H7 (cell line): Measurements from ENCODE around the gene UNC5B. TPM values are rescaled to one million over a fixed set of nuclear protein-coding genes. Genes with fewer than 3 reads are reported as not detected.

ENCODE experiments used
- DNase-seq: peaks from one replicate; pipeline ENCODE4 v3.0.0; 2012
- H3K27me3 ChIP-seq: 2 replicates; pipeline ENCODE4 v1.6.0; 2011; ENCODE audit warnings: mild to moderate bottlenecking, low read length; ENCODE audit not compliant: control insufficient read depth, insufficient read depth
- H3K36me3 ChIP-seq: replicated peaks from 2 replicates; pipeline ENCODE4 v1.5.1; 2011; ENCODE audit warnings: low read length; ENCODE audit not compliant: control insufficient read depth, insufficient read depth
- H3K4me3 ChIP-seq: 2 replicates; pipeline ENCODE4 v1.5.1; 2011; ENCODE audit warnings: low read depth, mild to moderate bottlenecking, control low read depth, low read length, moderate library complexity; ENCODE audit not compliant: insufficient read depth
- total RNA-seq: library from RNA; depleted of rRNA; stranded (reverse); fragments of >200 nt; shearing (Covaris generic); gene quantifications from 2 replicates; pipeline ENCODE4 v1.2.3, GENCODE V29; 2014

Gene UNC5B
- total RNA-seq, 1 experiment from 2014 or later = 34.7 TPM

DNA sequence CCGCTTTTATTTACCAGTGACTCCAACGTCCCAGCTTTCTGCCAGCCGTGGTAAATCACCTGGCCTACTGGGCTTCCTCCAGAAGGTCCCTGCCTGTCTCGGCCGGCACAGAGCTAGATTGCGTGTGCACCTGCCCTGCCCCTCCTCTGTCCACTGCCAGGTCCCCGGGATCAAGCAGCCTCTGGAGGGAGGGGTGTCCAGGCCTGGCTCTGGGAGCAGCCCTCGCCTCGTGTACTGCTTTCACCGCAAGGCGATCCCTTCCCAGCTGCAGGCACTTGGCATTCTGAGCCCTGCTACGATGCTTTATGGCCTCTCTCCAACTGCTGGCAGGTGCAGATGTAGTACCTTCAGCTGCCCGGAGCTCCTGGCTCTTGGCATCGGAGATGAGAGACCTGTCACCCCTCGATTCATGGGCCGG is 114.1 kb downstream of the UNC5B start:
- Histone ChIP-seq H3K27me3 (no peaks in the 10 kb centered on the region), H3K4me3 (no peak overlapping the region), H3K36me3 (peaks cover 6% of the 10 kb centered on the region)
- no peak for DNase-seq

DNA sequence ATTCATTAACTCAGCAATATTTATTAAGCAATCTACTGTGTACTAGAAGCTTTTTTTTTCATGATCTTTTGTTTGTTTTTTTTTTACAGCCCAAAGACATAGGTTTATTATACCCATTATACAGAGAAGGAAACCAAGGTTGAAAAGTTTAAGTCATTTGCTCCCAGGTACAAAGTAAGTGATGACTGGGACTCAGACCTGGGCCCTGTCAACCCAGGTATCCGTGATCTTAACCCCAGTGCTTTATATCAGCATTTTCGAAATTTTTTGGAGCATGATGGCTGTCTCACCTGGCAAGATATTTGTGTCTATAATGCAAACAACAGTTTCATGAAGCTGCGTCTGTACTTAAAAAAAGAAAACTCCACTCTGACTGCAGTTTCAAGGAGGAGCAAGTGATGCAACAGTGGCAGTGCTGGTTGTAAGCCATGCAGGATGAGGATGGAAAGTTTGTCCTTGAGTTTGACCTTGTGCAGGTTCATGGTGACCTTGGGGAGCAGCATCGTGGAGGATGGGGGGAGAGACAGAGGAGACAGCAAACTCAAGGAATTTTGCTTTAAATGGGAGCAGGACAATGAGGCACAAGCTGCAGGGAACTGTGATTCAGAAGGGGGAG is 118.5 kb downstream of the UNC5B start:
- H3K27me3 ChIP-seq = no peaks in the 10 kb centered on the region
- H3K36me3 ChIP-seq = peaks cover 2% of the 10 kb centered on the region
- no peak for DNase-seq
- H3K4me3 ChIP-seq = no peak overlapping the region

DNA sequence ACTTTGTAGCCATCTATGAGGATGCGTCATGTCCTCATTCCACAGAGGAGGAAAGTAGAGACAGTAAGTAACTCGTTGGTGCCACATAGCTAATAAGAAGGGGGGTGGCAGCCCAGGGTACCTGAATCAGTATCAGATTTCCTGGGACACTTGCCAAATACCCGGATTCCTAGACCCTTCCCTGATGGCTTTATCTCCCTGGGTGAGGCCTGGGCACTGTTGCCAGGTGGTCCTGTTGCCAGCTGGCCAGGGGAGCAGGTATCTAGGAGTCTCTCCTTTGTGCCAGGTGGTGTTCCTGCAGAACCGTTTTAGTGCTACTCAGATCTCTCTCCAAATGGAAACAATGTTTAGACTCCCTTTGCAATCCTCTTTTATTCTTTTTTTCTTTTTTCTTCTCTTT is 119.4 kb downstream of the UNC5B start:
- Histone ChIP-seq H3K27me3 (no peaks in the 10 kb centered on the region), H3K4me3 (no peak overlapping the region), H3K36me3 (peaks cover 2% of the 10 kb centered on the region)
- no peak for DNase-seq

DNA sequence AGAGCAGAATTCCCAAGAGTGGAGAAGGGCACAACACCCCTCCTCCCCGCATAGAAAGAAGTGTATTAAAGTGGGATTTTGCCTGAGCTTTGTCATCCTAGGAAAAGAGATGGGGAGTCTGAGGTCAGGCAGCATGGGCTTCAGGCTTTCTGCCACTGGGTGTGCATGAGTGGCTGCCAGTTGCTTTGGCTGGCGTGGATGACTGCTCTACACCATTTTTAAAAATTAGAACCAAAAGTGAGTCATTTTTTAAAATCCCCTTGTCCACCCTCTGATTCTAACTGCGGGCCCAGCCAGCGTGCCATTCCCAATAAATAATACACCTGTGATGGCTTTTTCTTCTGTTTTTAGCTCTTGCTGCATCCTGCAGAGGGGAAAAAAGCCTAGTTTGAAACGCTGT is 120.1 kb downstream of the UNC5B start:
- no peak for DNase-seq
- Histone ChIP-seq H3K27me3 (no peaks in the 10 kb centered on the region), H3K36me3 (peaks cover 2% of the 10 kb centered on the region), H3K4me3 (no peak overlapping the region)

DNA sequence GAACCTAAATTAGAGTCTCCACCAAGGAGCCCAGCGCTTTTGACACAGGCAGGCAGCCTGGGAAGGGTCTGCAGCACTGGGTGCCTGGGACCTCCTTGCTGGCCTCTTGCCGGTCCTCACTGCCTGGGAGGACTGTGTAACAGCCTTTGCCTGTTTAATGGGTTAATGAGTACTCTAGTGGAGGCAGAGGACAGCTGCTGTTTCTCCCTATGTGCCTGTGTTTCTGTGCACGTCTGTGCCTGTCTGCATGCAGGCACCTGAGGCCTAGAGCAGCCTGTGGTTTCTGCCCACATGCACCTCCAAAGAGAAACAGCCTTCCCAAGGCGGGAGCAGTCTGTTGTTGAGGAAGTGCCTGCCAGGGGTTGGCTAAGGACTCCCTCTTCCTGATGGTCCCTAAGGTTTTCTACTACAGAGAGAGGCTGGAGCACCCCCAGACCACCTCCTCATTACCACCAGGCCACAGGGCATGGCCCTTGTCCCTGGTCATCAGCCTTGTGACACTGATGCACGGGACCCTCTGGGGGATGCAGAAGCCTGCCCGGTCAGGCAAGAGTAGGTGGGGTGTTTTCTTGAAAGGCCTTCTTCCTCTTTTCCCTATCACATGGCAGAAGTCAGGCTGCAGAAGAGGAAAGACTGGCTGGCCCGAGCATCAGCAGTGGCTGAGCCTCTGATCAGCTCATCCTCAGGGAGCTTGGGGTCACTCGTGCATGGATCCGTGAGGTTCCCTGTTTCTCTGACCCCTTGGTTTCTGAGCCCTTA is 120.9 kb downstream of the UNC5B start:
- no peak for DNase-seq
- Histone ChIP-seq H3K4me3 (no peak overlapping the region), H3K27me3 (no peaks in the 10 kb centered on the region), H3K36me3 (peaks cover 2% of the 10 kb centered on the region)

DNA sequence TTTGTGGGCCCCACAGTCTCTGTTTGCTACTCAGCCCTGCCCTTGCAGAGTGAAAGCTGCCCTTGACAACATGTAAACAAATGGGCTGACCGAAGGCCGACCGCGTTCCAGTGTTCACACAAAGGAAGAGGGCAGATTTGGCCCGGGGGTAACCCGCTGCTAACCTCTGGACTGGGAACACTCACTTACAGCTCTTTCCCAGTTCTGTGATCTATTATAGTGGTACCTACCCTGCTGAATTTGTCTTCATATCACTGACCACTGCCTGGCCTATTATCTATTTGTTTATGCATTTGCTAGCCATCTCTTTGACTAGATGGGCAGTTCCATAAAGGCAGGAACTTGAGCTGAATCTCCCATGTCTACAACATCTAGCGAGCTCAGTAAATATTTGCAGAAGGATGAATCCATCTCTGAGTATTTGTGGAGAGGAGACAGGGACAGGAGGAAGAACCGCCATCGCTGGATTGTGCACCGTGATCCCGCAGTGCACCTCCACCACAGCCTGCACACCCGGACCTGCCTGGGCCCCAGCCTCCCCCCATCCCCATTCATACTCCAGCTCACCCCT is 121.9 kb downstream of the UNC5B start:
- Histone ChIP-seq H3K36me3 (no peaks in the 10 kb centered on the region), H3K4me3 (no peak overlapping the region), H3K27me3 (no peaks in the 10 kb centered on the region)
- DNase-seq = no peak

DNA sequence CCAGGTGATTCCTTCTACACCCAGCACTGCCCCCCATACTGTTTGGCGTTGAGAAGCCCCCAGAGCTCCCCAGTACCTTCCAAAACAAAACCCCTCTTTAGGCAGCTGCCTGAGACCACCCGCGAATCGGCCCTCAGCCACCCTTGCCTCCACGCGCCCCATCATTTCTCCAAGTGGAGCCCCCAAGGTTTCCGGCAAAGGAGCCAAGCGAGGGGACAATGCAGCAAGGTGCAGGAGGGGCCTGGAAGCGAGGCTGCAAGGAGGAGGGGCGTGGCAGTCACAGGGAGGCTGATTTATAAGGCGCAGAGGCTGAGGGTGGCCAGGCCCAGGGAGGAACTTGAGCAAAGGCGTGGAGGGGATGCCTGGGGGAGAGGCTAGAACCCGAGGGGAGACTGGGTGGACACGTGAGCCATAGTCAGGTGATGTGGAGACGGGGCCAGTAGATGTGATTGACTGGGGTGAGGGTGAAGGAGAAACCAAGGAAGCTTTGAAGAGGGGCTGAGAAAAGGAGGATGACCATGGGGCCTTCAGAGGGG is 122.9 kb downstream of the UNC5B start:
- H3K27me3 ChIP-seq = no peaks in the 10 kb centered on the region
- no peak for DNase-seq
- H3K36me3 ChIP-seq = peaks cover 2% of the 10 kb centered on the region
- H3K4me3 ChIP-seq = no peak overlapping the region

DNA sequence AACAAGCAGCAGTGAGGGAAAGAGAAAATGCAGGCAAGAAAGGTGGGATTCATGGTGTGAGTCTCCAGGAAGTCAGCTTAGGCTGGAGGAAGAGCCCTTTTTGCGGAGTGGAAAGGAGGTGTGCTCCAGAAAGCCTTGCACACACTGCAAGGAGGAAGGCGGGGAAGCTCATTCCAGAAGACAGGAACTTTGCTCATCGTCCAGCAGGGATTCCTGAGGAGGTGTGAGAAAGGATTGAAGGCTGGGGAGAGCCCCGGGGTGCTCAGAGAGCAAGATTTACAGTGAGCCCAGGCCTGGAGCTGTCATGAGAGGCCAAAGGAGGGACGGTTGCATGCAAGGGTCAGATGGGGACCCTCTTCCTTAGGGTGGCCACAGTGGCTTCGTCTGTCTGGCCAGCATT is 124.3 kb downstream of the UNC5B start:
- Histone ChIP-seq H3K36me3 (peaks cover 2% of the 10 kb centered on the region), H3K27me3 (no peaks in the 10 kb centered on the region), H3K4me3 (no peak overlapping the region)

DNA sequence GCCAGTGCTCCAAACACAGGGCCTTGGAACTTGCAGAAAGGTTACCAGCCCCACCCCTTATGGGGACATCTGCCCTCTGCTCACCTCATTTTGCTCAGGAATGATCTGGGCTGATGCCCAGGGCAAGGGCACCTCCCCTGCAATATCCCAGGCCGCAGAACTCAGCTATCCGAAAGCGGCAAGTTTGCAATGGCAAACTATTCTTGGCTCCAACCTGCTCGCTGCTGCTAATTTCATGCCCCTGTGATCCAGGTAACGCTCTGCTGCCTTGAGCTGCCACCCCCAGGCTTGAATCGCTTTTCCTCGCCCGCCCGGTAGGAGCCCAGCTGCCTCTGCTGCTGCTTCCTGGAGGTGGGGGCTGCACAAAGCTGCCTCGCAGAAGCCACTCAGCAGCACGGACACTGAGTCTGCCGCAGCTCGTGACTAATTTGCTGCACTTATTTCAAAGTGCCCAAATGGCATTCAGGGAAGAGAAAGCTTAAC is 124.9 kb downstream of the UNC5B start:
- H3K27me3 ChIP-seq = no peaks in the 10 kb centered on the region
- peak; percentile 77 for DNase-seq
- no peak overlapping the region for H3K4me3 ChIP-seq
- H3K36me3 ChIP-seq = peaks cover 2% of the 10 kb centered on the region

More for the DNA sequence above, 124.3 kb downstream of the UNC5B start:
- DNase-seq = peak; percentile 57

DNA sequence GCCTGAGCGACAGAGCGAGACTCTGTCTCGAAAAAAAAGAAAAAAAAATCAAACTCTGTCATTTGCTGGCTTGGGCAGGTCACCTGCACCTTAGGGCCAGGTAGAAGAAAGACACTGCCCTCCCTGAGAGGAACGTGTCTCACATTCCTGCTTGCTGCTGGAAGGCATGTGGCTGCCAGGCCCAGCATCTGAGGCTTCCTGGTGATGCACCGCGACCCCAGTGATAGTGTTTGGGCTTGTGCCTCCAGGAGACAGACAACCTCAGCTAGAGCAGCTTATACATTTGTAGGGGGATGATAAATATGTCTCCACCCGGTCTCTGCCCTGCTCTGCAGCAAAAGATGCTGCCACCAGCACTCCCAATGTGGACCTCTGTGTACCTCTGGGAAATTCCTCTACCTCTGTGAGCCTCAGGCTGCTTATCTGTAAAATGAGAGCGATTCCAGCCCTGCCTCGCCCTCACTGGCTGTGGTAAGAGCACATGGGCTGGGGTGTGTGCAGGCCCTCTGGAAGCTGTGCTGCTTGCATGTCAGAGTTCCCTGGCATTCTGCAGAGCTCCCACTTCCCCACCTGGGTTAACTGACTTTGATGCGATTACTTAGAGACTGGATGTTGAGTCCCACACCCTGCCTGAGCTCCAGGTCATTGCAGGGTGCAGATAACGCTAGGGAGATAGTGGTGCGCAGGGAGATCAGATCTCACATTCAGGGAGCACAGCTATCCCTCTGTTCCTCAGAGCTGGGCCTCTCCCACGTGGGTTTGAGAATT is 126.5 kb downstream of the UNC5B start:
- no peaks in the 10 kb centered on the region for H3K27me3 ChIP-seq
- no peak for DNase-seq
- H3K36me3 ChIP-seq = peaks cover 2% of the 10 kb centered on the region
- no peak overlapping the region for H3K4me3 ChIP-seq

DNA sequence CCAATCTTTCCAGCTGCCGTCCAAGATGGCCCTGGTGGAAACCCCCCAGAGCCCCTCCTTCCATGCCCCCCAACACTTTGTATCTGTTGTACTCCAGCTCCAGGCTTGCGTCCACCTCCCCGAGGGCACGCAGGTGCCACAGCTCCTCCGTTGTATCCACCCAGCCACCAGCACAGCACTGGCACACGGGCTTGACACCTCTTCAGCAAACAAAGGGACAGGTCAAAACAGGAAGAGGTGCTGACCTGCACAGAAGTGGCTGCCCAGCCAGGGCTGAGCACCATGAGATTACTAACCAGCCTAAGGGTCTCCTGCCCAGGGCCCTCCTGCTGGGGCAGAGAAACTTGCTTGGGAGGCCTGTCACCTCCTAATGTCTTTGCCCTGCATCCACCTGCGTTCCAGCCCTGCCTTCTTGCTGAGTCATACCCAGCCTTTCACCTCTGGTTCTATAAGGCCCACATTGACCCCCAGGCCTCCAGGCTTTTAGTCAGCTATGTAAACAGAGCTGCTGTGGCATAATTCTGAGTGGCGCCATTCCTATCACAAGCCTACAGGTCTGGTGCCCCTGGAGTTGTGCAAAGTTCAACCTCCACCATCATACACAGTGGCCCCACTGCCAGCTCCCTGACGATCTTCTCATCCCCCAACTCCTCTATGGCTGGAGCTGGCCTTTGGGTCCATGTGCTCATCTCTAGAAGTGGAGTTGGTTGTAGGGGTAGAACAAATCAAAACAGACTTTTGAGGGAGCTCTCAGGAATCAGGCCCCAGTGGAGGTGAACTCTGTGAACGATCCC is 127.6 kb downstream of the UNC5B start:
- Histone ChIP-seq H3K27me3 (no peaks in the 10 kb centered on the region), H3K4me3 (no peak overlapping the region), H3K36me3 (peaks cover 2% of the 10 kb centered on the region)
- DNase-seq = no peak

DNA sequence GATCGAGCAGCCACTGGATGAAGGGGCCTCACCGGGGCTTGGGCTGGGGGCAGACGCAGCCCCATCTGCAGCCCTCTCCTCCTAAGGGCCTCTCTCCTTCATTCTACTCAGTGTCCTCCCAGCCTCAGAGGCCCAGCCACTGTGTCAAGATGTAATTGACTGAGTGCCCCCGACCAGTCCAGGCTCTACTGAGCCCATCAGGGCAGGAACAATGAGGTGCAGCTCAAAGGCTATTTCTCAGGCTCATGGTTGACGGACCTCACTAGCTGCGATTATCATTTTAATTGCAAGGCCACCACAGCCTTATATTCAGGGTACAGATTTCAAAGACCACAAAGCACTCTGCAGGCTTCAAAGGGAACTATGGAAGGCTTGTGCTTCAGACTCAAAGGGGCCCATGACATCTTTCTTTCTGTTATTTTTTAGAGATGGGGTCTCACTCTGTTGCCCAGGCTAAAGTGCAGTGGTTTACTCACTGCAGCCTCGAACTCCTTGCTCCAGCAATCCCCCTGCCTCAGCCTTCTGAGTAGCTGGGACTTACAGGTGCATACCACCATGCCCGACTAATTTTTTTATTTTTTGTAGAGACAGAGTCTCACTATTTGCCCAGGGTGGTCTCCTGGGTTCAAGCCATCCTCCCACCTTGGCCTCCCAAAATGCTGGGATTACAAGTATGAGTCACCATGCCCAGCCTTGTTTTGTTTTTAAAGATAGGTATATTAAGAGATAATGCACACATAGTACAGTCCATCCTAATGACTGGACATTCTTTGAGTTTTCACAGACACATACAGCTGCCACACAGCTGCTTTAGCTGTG is 130.4 kb downstream of the UNC5B start:
- H3K36me3 ChIP-seq = peaks cover 2% of the 10 kb centered on the region
- no peak overlapping the region for H3K4me3 ChIP-seq
- H3K27me3 ChIP-seq = no peaks in the 10 kb centered on the region
- no peak for DNase-seq

DNA sequence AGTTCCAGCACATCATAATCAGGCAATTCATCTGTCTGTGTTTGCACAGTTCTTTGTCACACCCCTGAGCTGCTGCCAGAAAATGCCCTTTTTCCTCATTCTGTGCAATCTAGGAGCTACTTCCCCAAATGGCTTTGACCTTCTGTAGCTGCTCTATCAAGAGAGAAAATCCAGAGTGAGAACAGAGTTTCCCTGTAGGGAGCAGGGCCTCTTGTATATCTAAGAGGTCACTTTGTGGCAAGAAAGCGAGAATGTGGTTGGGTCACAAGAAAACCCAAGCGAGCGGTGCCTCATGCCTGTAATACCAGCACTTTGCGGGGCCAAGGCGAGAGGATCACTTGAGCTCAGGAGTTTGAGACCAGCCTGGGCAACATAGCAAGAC is 131.0 kb downstream of the UNC5B start:
- DNase-seq = no peak
- Histone ChIP-seq H3K27me3 (no peaks in the 10 kb centered on the region), H3K36me3 (peaks cover 2% of the 10 kb centered on the region), H3K4me3 (no peak overlapping the region)
